MM.1S (cell line): Measurements from ENCODE around the gene CDH20.

Experiments used
- DNase-seq: peaks from one replicate; pipeline ENCODE4 v3.0.0-alpha.2; 2015
- H2AFZ ChIP-seq: fragments of 300-600 bp; sonication (generic); 2 replicates; pipeline ENCODE4 v1.6.0; 2016; ENCODE audit warnings: antibody characterized with exemption, low read length
- H3F3A ChIP-seq: fragments of 300-600 bp; sonication (generic); 2 replicates; pipeline ENCODE4 v1.6.1; 2016; ENCODE audit warnings: mild to moderate bottlenecking, antibody characterized with exemption, low read length, moderate library complexity, mixed read lengths; ENCODE audit not compliant: insufficient read depth
- H3K27ac ChIP-seq: fragments of 300-600 bp; sonication (generic); 2 replicates; pipeline ENCODE4 v1.5.1; 2016; ENCODE audit warnings: mild to moderate bottlenecking, low read length
- H3K27me3 ChIP-seq: fragments of 300-600 bp; sonication (generic); replicated peaks from 2 replicates; pipeline ENCODE4 v1.6.0; 2016; ENCODE audit warnings: low read length; ENCODE audit not compliant: insufficient read depth
- H3K36me3 ChIP-seq: fragments of 300-600 bp; sonication (generic); replicated peaks from 2 replicates; pipeline ENCODE4 v1.6.1; 2016; ENCODE audit warnings: mild to moderate bottlenecking, low read length, mixed read lengths; ENCODE audit not compliant: insufficient read depth
- H3K4me1 ChIP-seq: fragments of 300-600 bp; sonication (generic); 2 replicates; pipeline ENCODE4 v1.6.1; 2016; ENCODE audit warnings: low read length, mixed read lengths
- H3K4me2 ChIP-seq: fragments of 300-600 bp; sonication (generic); 2 replicates; pipeline ENCODE4 v1.6.0; 2016; ENCODE audit warnings: low read depth, low read length
- H3K4me3 ChIP-seq: fragments of 300-600 bp; sonication (generic); 2 replicates; pipeline ENCODE4 v1.5.1; 2016; ENCODE audit warnings: low read length, mixed read lengths
- H3K79me2 ChIP-seq: fragments of 300-600 bp; sonication (generic); 2 replicates; pipeline ENCODE4 v1.6.1; 2016; ENCODE audit warnings: mixed run types, low read length, mixed read lengths
- H3K9ac ChIP-seq: fragments of 300-600 bp; sonication (generic); 2 replicates; pipeline ENCODE4 v1.6.1; 2016; ENCODE audit warnings: low read length, mixed read lengths
- H3K9me2 ChIP-seq: fragments of 300-600 bp; sonication (generic); replicated peaks from 2 replicates; pipeline ENCODE4 v1.6.1; 2016; ENCODE audit warnings: mild to moderate bottlenecking, low read length, mixed read lengths; ENCODE audit not compliant: insufficient read depth
- H3K9me3 ChIP-seq: fragments of 300-600 bp; sonication (generic); replicated peaks from 2 replicates; pipeline ENCODE4 v1.6.1; 2016; ENCODE audit warnings: mild to moderate bottlenecking, low read length, mixed read lengths; ENCODE audit not compliant: insufficient read depth
- H4K20me1 ChIP-seq: fragments of 300-600 bp; sonication (generic); 2 replicates; pipeline ENCODE4 v1.6.1; 2016; ENCODE audit warnings: mild to moderate bottlenecking, low read length, moderate library complexity, mixed read lengths; ENCODE audit not compliant: insufficient read depth
- CTCF ChIP-seq: fragments of 300-600 bp; sonication (generic); IDR thresholded peaks from 2 replicates; pipeline ENCODE4 v1.5.1; 2016; ENCODE audit warnings: antibody characterized with exemption, low read length, mixed read lengths
- EZH2 ChIP-seq: fragments of 300-600 bp; sonication (generic); optimal IDR thresholded peaks from 2 replicates; pipeline ENCODE3; 2017; ENCODE audit warnings: low read depth, mild to moderate bottlenecking, antibody characterized with exemption, low read length, mixed read lengths
- EZH2phosphoT487 ChIP-seq: fragments of 300-600 bp; sonication (generic); IDR thresholded peaks from 2 replicates; pipeline ENCODE4 v1.6.1; 2018; ENCODE audit warnings: antibody characterized with exemption, low read length

Gene CDH20

DNA sequence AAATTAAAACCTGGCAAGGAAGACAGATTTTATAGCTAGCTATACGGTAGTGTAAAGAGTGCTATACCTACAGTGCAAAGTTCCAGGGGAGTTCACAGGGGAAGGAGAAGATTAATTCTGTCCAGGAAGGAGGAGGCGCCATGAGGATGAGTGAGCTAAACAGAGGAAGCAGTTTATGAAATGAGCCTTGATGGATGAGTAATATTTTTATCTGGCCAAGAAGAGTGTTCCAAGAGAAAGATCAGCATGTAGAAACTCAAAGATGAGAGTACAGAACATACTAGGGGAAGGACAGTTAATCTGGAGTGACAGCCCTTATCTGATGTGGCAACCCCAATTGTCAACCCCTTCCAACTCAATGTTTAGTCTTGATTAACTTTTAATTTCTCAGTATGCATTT lies 54.8 kb downstream of the CDH20 start:
- Histone ChIP-seq H3F3A (no peaks in the 10 kb centered on the region), H3K9ac (no peak overlapping the region), H3K36me3 (no peaks in the 10 kb centered on the region; the same call in 1 of the 2 replicates), H3K27me3 (no peaks in the 10 kb centered on the region), H2AFZ (no peak overlapping the region), H3K9me2 (no peaks in the 10 kb centered on the region), H4K20me1 (no peaks in the 10 kb centered on the region), H3K79me2 (no peaks in the 10 kb centered on the region), H3K4me2 (no peak overlapping the region), H3K9me3 (no peaks in the 10 kb centered on the region), H3K4me3 (no peak overlapping the region), H3K27ac (no peak overlapping the region), H3K4me1 (no peaks in the 10 kb centered on the region)
- no peak for DNase-seq
- no peak for TF ChIP-seq EZH2
- no peak for TF ChIP-seq CTCF
- TF ChIP-seq EZH2phosphoT487 = no peak

GRCh38 chr18:61394983-61395382 lies 61.8 kb downstream of the CDH20 start:
- H3K27ac ChIP-seq = no peak overlapping the region
- no peak overlapping the region for H3K4me3 ChIP-seq
- no peaks in the 10 kb centered on the region for H3K79me2 ChIP-seq
- no peak overlapping the region for H3K9ac ChIP-seq
- no peak for DNase-seq
- H3F3A ChIP-seq = no peaks in the 10 kb centered on the region
- H3K9me3 ChIP-seq = no peaks in the 10 kb centered on the region
- H4K20me1 ChIP-seq = no peaks in the 10 kb centered on the region
- TF ChIP-seq EZH2phosphoT487 = no peak
- TF ChIP-seq CTCF = no peak
- TF ChIP-seq EZH2 = no peak
- H3K4me2 ChIP-seq = no peak overlapping the region
- no peaks in the 10 kb centered on the region for H3K9me2 ChIP-seq
- H3K27me3 ChIP-seq = no peaks in the 10 kb centered on the region
- H3K36me3 ChIP-seq = no peaks in the 10 kb centered on the region; the same call in 1 of the 2 replicates
- no peak overlapping the region for H2AFZ ChIP-seq
- no peaks in the 10 kb centered on the region for H3K4me1 ChIP-seq

DNA sequence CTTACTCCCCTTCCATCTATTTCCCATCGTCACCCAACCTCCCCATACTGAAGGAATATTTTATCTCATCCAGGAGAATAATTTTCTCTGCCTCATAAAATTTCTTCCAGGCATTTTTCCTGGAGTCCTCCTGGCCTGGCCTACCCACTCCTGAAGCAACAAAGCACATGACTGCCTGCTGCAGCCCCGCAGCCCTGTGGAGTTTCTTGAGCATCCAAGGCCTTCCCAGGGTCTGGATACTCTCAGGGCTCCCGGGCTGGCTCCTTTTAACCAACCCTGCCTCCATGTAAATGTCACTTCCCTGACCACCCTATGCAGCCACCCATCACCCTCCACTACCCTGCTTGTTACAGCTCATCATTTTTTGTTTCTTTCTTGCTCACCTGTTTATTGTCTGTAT lies 64.0 kb downstream of the CDH20 start:
- no peaks in the 10 kb centered on the region for H3K27me3 ChIP-seq
- no peak overlapping the region for H2AFZ ChIP-seq
- H3K4me3 ChIP-seq = no peak overlapping the region
- TF ChIP-seq EZH2 = no peak
- TF ChIP-seq EZH2phosphoT487 = no peak
- no peak for TF ChIP-seq CTCF
- H3K4me1 ChIP-seq = no peaks in the 10 kb centered on the region
- DNase-seq = no peak
- no peaks in the 10 kb centered on the region for H3K9me2 ChIP-seq
- H3K9me3 ChIP-seq = no peaks in the 10 kb centered on the region
- H3F3A ChIP-seq = no peaks in the 10 kb centered on the region
- no peak overlapping the region for H3K27ac ChIP-seq
- H3K4me2 ChIP-seq = no peak overlapping the region
- no peak overlapping the region for H3K9ac ChIP-seq
- H3K36me3 ChIP-seq = no peaks in the 10 kb centered on the region; the same call in 1 of the 2 replicates
- no peaks in the 10 kb centered on the region for H4K20me1 ChIP-seq
- H3K79me2 ChIP-seq = no peaks in the 10 kb centered on the region
